Measurements from ENCODE around the gene P2RY1.

Gene P2RY1

GRCh38 chr3:152836269-152836668, 1.3 kb downstream of the P2RY1 start:
- no peak overlapping the region for H2AFZ ChIP-seq (ENCODE audit: low read depth, low read length)
- no peaks in the 10 kb centered on the region for H4K20me1 ChIP-seq (ENCODE audit: insufficient read depth, low read length)
- H3K9ac ChIP-seq (ENCODE audit: low read length) = no peak overlapping the region
- peaks cover 4% of the 10 kb centered on the region; the same call in 1 of the 2 replicates for H3K4me1 ChIP-seq (ENCODE audit: low read length)
- TF ChIP-seq EZH2phosphoT487 (IDR thresholded peaks at IDR 0.05; ENCODE audit: low read depth) (no peak), CTCF (IDR thresholded peaks at IDR 0.05; ENCODE audit: low read depth, low read length) (no peak)
- no peak overlapping the region for H3K27ac ChIP-seq (ENCODE audit: low read length)
- peaks cover 5% of the 10 kb centered on the region; the same call in 1 of the 2 replicates for H3K27me3 ChIP-seq (ENCODE audit: low read depth, low read length)
- H3K4me3 ChIP-seq (ENCODE audit: low read length) = no peak overlapping the region
- H3K4me2 ChIP-seq (ENCODE audit: low read length) = no peak overlapping the region
- H3K9me3 ChIP-seq (ENCODE audit: insufficient read depth, low read length) = no peaks in the 10 kb centered on the region
- H3K79me2 ChIP-seq (ENCODE audit: low read length) = no peaks in the 10 kb centered on the region
- no peaks in the 10 kb centered on the region for H3K36me3 ChIP-seq (replicated peaks; ENCODE audit: low read depth, low read length)

- TF ChIP-seq EZH2phosphoT487 (IDR thresholded peaks at IDR 0.05; ENCODE audit: low read depth) (no peak), CTCF (IDR thresholded peaks at IDR 0.05; ENCODE audit: low read depth, low read length) (no peak)
Measured at GRCh38 chr3:152839511-152839910, 4.6 kb downstream of the P2RY1 start.

GRCh38 chr3:152841131-152841530, 6.2 kb downstream of the P2RY1 start:
- Histone ChIP-seq H3K27ac (ENCODE audit: low read length) (no peak overlapping the region), H3K4me1 (ENCODE audit: low read length) (no peaks in the 10 kb centered on the region), H2AFZ (ENCODE audit: low read depth, low read length) (no peak overlapping the region), H3K9ac (ENCODE audit: low read length) (no peak overlapping the region), H3K36me3 (replicated peaks; ENCODE audit: low read depth, low read length) (no peaks in the 10 kb centered on the region), H3K9me3 (ENCODE audit: insufficient read depth, low read length) (no peaks in the 10 kb centered on the region), H3K4me3 (ENCODE audit: low read length) (no peak overlapping the region), H4K20me1 (ENCODE audit: insufficient read depth, low read length) (no peaks in the 10 kb centered on the region), H3K27me3 (ENCODE audit: low read depth, low read length) (no peaks in the 10 kb centered on the region), H3K4me2 (ENCODE audit: low read length) (no peak overlapping the region), H3K79me2 (ENCODE audit: low read length) (no peaks in the 10 kb centered on the region)
- no peak for TF ChIP-seq EZH2phosphoT487 (IDR thresholded peaks at IDR 0.05; ENCODE audit: low read depth)
- no peak for TF ChIP-seq CTCF (IDR thresholded peaks at IDR 0.05; ENCODE audit: low read depth, low read length)

More at GRCh38 chr3:152839511-152839910, 4.6 kb downstream of the P2RY1 start:
- no peak overlapping the region for H2AFZ ChIP-seq (ENCODE audit: low read depth, low read length)
- H4K20me1 ChIP-seq (ENCODE audit: insufficient read depth, low read length) = no peaks in the 10 kb centered on the region
- H3K36me3 ChIP-seq (replicated peaks; ENCODE audit: low read depth, low read length) = no peaks in the 10 kb centered on the region
- H3K4me3 ChIP-seq (ENCODE audit: low read length) = no peak overlapping the region
- no peak overlapping the region for H3K9ac ChIP-seq (ENCODE audit: low read length)
- H3K4me2 ChIP-seq (ENCODE audit: low read length) = no peak overlapping the region
- no peaks in the 10 kb centered on the region for H3K4me1 ChIP-seq (ENCODE audit: low read length)
- H3K27me3 ChIP-seq (ENCODE audit: low read depth, low read length) = no peaks in the 10 kb centered on the region
- H3K27ac ChIP-seq (ENCODE audit: low read length) = no peak overlapping the region
- no peaks in the 10 kb centered on the region for H3K9me3 ChIP-seq (ENCODE audit: insufficient read depth, low read length)
- H3K79me2 ChIP-seq (ENCODE audit: low read length) = no peaks in the 10 kb centered on the region

- H3K9ac ChIP-seq (ENCODE audit: low read length) = no peak overlapping the region
- H2AFZ ChIP-seq (ENCODE audit: low read depth, low read length) = no peak overlapping the region
- no peaks in the 10 kb centered on the region for H3K36me3 ChIP-seq (replicated peaks; ENCODE audit: low read depth, low read length)
- H4K20me1 ChIP-seq (ENCODE audit: insufficient read depth, low read length) = no peaks in the 10 kb centered on the region
- no peak overlapping the region for H3K4me2 ChIP-seq (ENCODE audit: low read length)
- no peaks in the 10 kb centered on the region for H3K9me3 ChIP-seq (ENCODE audit: insufficient read depth, low read length)
- no peaks in the 10 kb centered on the region for H3K4me1 ChIP-seq (ENCODE audit: low read length)
- no peak for TF ChIP-seq EZH2phosphoT487 (IDR thresholded peaks at IDR 0.05; ENCODE audit: low read depth)
- no peak for TF ChIP-seq CTCF (IDR thresholded peaks at IDR 0.05; ENCODE audit: low read depth, low read length)
- no peaks in the 10 kb centered on the region for H3K79me2 ChIP-seq (ENCODE audit: low read length)
- H3K27ac ChIP-seq (ENCODE audit: low read length) = no peak overlapping the region
- no peak overlapping the region for H3K4me3 ChIP-seq (ENCODE audit: low read length)
- H3K27me3 ChIP-seq (ENCODE audit: low read depth, low read length) = no peaks in the 10 kb centered on the region
Measured at GRCh38 chr3:152842413-152842812, 7.5 kb downstream of the P2RY1 start.
